ENCODE measurements around the gene FBXL5. TPM values are rescaled to one million over a fixed set of nuclear protein-coding genes. Genes with fewer than 3 reads are reported as not detected.

The FBXL5 gene
- total and polyA plus RNA-seq, 9 of the 15 experiments (the other 6 are each of a cell fraction or from before 2014, with no cell fraction given): 6.0 to 35.2 (median 22.1) TPM

DNA sequence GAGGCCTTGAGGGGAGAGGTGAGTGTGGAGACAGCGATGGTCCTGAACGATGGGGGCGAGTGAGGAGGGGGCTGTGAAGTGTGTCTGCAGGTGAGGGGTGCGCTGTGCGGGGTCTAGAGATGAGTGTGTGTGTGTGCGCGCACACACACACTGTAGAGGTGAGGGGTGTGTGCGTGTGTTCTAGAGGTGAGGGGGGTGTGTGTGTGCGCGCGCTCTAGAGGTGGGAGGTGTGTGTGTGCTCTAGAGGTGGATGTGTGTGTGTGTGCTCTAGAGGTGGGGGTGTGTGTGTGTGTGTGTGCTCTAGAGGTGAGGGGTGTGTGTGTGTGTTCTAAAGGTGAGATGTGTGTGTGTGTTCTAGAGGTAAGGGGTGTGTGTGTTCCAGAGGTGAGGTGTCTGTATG, 48.3 kb upstream of the FBXL5 start:
- H3K27me3 ChIP-seq (ENCODE audit: control insufficient read depth in 2 of 2, insufficient read depth in 2 of 2, low read length in 2 of 2): peaks cover 0 to 13% of the 10 kb centered on the region in 2 experiments; a peak in 3 of 5 replicates
- no peak for ATAC-seq
- intact Hi-C loops (cut with micrococcal nuclease): no loop called here
- DNase-seq (ENCODE audit: extremely low read depth in 1 of 4, low spot score in 3 of 4): no peak
- no peak overlapping the region for H3K9ac ChIP-seq (ENCODE audit: insufficient read depth in 1 of 2, low read depth in 2 of 2, low read length in 2 of 2)
- no peak overlapping the region for H3K4me2 ChIP-seq (ENCODE audit: insufficient read depth, low read length)
- H3K9me3 ChIP-seq (replicated peaks; ENCODE audit: control insufficient read depth, insufficient read depth, low read depth, low read length): no peaks in the 10 kb centered on the region
- in situ Hi-C loops (cut with MboI): no loop called here
- TF ChIP-seq, protein P1, sequence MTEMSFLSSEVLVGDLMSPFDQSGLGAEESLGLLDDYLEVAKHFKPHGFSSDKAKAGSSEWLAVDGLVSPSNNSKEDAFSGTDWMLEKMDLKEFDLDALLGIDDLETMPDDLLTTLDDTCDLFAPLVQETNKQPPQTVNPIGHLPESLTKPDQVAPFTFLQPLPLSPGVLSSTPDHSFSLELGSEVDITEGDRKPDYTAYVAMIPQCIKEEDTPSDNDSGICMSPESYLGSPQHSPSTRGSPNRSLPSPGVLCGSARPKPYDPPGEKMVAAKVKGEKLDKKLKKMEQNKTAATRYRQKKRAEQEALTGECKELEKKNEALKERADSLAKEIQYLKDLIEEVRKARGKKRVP (CRISPR knock-in tag; IDR thresholded peaks at IDR 0.05): no peak
- TF ChIP-seq, protein P2, sequence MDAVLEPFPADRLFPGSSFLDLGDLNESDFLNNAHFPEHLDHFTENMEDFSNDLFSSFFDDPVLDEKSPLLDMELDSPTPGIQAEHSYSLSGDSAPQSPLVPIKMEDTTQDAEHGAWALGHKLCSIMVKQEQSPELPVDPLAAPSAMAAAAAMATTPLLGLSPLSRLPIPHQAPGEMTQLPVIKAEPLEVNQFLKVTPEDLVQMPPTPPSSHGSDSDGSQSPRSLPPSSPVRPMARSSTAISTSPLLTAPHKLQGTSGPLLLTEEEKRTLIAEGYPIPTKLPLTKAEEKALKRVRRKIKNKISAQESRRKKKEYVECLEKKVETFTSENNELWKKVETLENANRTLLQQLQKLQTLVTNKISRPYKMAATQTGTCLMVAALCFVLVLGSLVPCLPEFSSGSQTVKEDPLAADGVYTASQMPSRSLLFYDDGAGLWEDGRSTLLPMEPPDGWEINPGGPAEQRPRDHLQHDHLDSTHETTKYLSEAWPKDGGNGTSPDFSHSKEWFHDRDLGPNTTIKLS (IDR thresholded peaks at IDR 0.05; ENCODE audit: borderline replicate concordance, low read depth): no peak
- TF ChIP-seq GTF2F1 (IDR thresholded peaks at IDR 0.05; ENCODE audit: low read depth, low read length): no peak
- TF ChIP-seq PHB (CRISPR knock-in tag; IDR thresholded peaks at IDR 0.05): no peak
- no peak for TF ChIP-seq ZNF239 (CRISPR knock-in tag; IDR thresholded peaks at IDR 0.05)
- TF ChIP-seq TAF15 (IDR thresholded peaks at IDR 0.05; ENCODE audit: low read depth, low read length): no peak
- no peak for TF ChIP-seq JUN (IDR thresholded peaks at IDR 0.05; ENCODE audit: borderline replicate concordance, low read depth, low read length)
- no peak for TF ChIP-seq JUN (CRISPR knock-in tag; IDR thresholded peaks at IDR 0.05; ENCODE audit: borderline replicate concordance)
- no peak for TF ChIP-seq SRF (CRISPR knock-in tag; IDR thresholded peaks at IDR 0.05)
- TF ChIP-seq CHD1 (IDR thresholded peaks at IDR 0.05; ENCODE audit: low read length): no peak
- no peak for TF ChIP-seq ZBTB12 (CRISPR knock-in tag; IDR thresholded peaks at IDR 0.05)
- TF ChIP-seq ZBTB9 (CRISPR knock-in tag; IDR thresholded peaks at IDR 0.05): no peak
- TF ChIP-seq MTA3 (IDR thresholded peaks at IDR 0.05; ENCODE audit: borderline replicate concordance): no peak
- no peak for TF ChIP-seq OTX1 (CRISPR knock-in tag; IDR thresholded peaks at IDR 0.05)
- H3K36me3 ChIP-seq (ENCODE audit: control insufficient read depth, insufficient read depth, low read length): no peaks in the 10 kb centered on the region
- H3K9me1 ChIP-seq (ENCODE audit: control insufficient read depth, insufficient read depth, low read length): no peaks in the 10 kb centered on the region
- BruUV-seq (replicated peaks): no TSS peak
- H3K27ac ChIP-seq (ENCODE audit: extremely low read depth, low read depth, low read length): no peak overlapping the region
- no peak overlapping the region for H2AFZ ChIP-seq (ENCODE audit: low read depth, low read length)
- no peaks in the 10 kb centered on the region for H3K79me2 ChIP-seq (ENCODE audit: control insufficient read depth, insufficient read depth, low read length)
- H3K4me3 ChIP-seq: no peak overlapping the region
- H3K4me1 ChIP-seq (replicated peaks in 1 of 2; ENCODE audit: control insufficient read depth in 2 of 2, insufficient read depth in 2 of 2, low read length in 2 of 2): no peaks in the 10 kb centered on the region
- WGBS (ENCODE audit: insufficient coverage, low coverage, missing lambda C conversion rate): 54% methylated on average over 6 of the region's 11 CpGs
- no peaks in the 10 kb centered on the region for H4K20me1 ChIP-seq (replicated peaks; ENCODE audit: control insufficient read depth, insufficient read depth, low read length)
- CTCF ChIA-PET (ENCODE audit: low intra/inter-chr PET ratio): interaction anchor here (0.6 kb wide), 1 partner anchor 348 kb away, joined by 3 read pairs; no protein-coding TSS in a partner anchor
- POLR2A ChIA-PET: no interaction called here
- FAIRE-seq: no peak
